Right atrium auricular region (tissue), 2 donors: Measurements from ENCODE around the gene TMEM42. TPM values are rescaled to one million over a fixed set of nuclear protein-coding genes. Genes with fewer than 3 reads are reported as not detected.
"Not testable (repeated sequence)": the region's sequence is repeated elsewhere in the genome, so short reads cannot be mapped to it uniquely, and the experiment has no call there.

Experiments used
- DNase-seq: peaks from one replicate; pipeline ENCODE4 v3.0.0-alpha.2; 2019; ENCODE audit warnings: low spot score
- H3K27ac ChIP-seq, 2 donors: fragments of 200-600 bp; sonication (generic); 1 replicate in 1 of 2; 2 replicates in 1 of 2; pipeline ENCODE4 v1.5.1; 2016 to 2019
- H3K27me3 ChIP-seq, 2 donors: fragments of 200-600 bp; sonication (generic); one replicate each; pipeline versions ENCODE4 v1.5.1 to v1.6.0; 2017 to 2019
- H3K36me3 ChIP-seq: fragments of 200-600 bp; sonication (generic); one replicate; pipeline ENCODE4 v1.5.1; 2016
- H3K4me1 ChIP-seq, 2 donors: fragments of 200-600 bp; sonication (generic); one replicate each; pipeline versions ENCODE4 v1.5.1 to v1.6.0; 2017 to 2019
- H3K4me3 ChIP-seq, 2 donors: fragments of 200-600 bp; sonication (generic); 1 replicate in 1 of 2; 2 replicates in 1 of 2; pipeline ENCODE4 v1.5.1; 2017 to 2019; ENCODE audit warnings: mild to moderate bottlenecking in 1 of 2, moderate library complexity in 1 of 2
- H3K9me3 ChIP-seq, 2 donors: fragments of 200-600 bp; sonication (generic); one replicate each; pipeline ENCODE4 v1.5.1; 2019
- CTCF ChIP-seq, 2 donors: fragments of 200-600 bp; sonication (generic); IDR thresholded peaks; one replicate each; pipeline ENCODE4 v1.5.1; 2019; ENCODE audit warnings: antibody characterized with exemption in 2 of 2
- total RNA-seq, 2 donors: library from RNA; depleted of rRNA; stranded (reverse); fragments of >200 nt; gene quantifications; one replicate each; pipeline ENCODE4 v1.1.0, GENCODE V29; 2016

The TMEM42 gene
- 10 to 100 TPM in 1 of 2 donors, 1 to 10 TPM in 1; 9.8 to 11.2 TPM for total RNA-seq

- Histone ChIP-seq H3K27me3 (no peaks in the 10 kb centered on the region), H3K4me1 (peaks cover 0 to 17% of the 10 kb centered on the region in 2 donors), H3K36me3 (no peaks in the 10 kb centered on the region), H3K27ac (peak within 1 kb of the TSS; percentile 92 to 94), H3K4me3 (peak within 1 kb of the TSS; percentile 62 to 70), H3K9me3 (no peaks in the 10 kb centered on the region)
- peak; percentile 89 for DNase-seq
- TF ChIP-seq CTCF (IDR thresholded peaks at IDR 0.05) = peak; percentile 6 to 50
These were observed at the start of gene TMEM42 for GRCh38 chr3:44861412-44862225. TMEM42 (plus strand) TSS chr3:44861912; CDS start chr3:44861925, 13 bp downstream.

- TF ChIP-seq CTCF (IDR thresholded peaks at IDR 0.05) = no peak
- Histone ChIP-seq H3K4me1 (no peaks in the 10 kb centered on the region), H3K4me3 (no peak overlapping the region)
These were observed 47.0 kb upstream of the TMEM42 start for GRCh38 chr3:44814751-44815150.

GRCh38 chr3:44816334-44816733 lies 45.4 kb upstream of the TMEM42 start:
- H3K36me3 ChIP-seq, H3K9me3 ChIP-seq, H3K4me1 ChIP-seq, H3K4me3 ChIP-seq, H3K27ac ChIP-seq, DNase-seq, H3K27me3 ChIP-seq: not testable (repeated sequence)

More at GRCh38 chr3:44814751-44815150, 47.0 kb upstream of the TMEM42 start:
- Histone ChIP-seq H3K9me3 (no peaks in the 10 kb centered on the region), H3K27me3 (no peaks in the 10 kb centered on the region), H3K36me3 (no peaks in the 10 kb centered on the region), H3K27ac (no peak overlapping the region)
- DNase-seq = no peak

GRCh38 chr3:44821206-44821605 lies 40.5 kb upstream of the TMEM42 start:
- not testable (repeated sequence) for H3K9me3 ChIP-seq, H3K27ac ChIP-seq, H3K4me1 ChIP-seq, H3K27me3 ChIP-seq, DNase-seq, H3K36me3 ChIP-seq, H3K4me3 ChIP-seq

GRCh38 chr3:44825264-44825925 lies 36.3 kb upstream of the TMEM42 start:
- H3K36me3 ChIP-seq = no peaks in the 10 kb centered on the region
- no peak overlapping the region for H3K27ac ChIP-seq
- no peaks in the 10 kb centered on the region for H3K27me3 ChIP-seq
- H3K4me1 ChIP-seq = no peaks in the 10 kb centered on the region
- TF ChIP-seq CTCF (IDR thresholded peaks at IDR 0.05) = no peak
- no peaks in the 10 kb centered on the region for H3K9me3 ChIP-seq
- H3K4me3 ChIP-seq = no peak overlapping the region
- DNase-seq = no peak

- Histone ChIP-seq H3K36me3 (no peaks in the 10 kb centered on the region), H3K4me3 (no peak overlapping the region), H3K9me3 (no peaks in the 10 kb centered on the region), H3K27me3 (no peaks in the 10 kb centered on the region), H3K4me1 (no peaks in the 10 kb centered on the region), H3K27ac (no peak overlapping the region)
- TF ChIP-seq CTCF (IDR thresholded peaks at IDR 0.05) = no peak
- no peak for DNase-seq
These were observed 34.5 kb upstream of the TMEM42 start for GRCh38 chr3:44827196-44827595.
